Activated CD8-positive, alpha-beta T cell treated with anti-CD3 and anti-CD28 coated beads for 36 hours (primary cell): ENCODE results near the gene DIAPH3. TPM values are rescaled to one million over a fixed set of nuclear protein-coding genes. Genes with fewer than 3 reads are reported as not detected.

ENCODE experiments used
- ATAC-seq: fragments of 200-7000 bp; cut with Tn5 transposase; one replicate; pipeline ENCODE4 v1.10.0; 2021; ENCODE audit warnings: mild to moderate bottlenecking, moderate library complexity
- CTCF ChIA-PET: fragments of 350-600 bp; sonication (Branson Sonifier 250); formaldehyde crosslinking; loops from one replicate; lab custom pipeline; 2021; ENCODE audit warnings: antibody characterized with exemption; lab: Charles Lee
- POLR2A ChIA-PET: fragments of 350-600 bp; sonication (Branson Sonifier 250); formaldehyde crosslinking; loops from one replicate; lab custom pipeline; 2021; ENCODE audit warnings: antibody characterized with exemption; lab: Charles Lee
- DNase-seq: peaks from one replicate; pipeline ENCODE4 v3.0.0-alpha.2; 2020
- H3K27ac Mint-ChIP-seq: one replicate; pipeline ENCODE4 v1.8.0; 2021; ENCODE audit warnings: mild to moderate bottlenecking, mixed read lengths
- H3K27me3 Mint-ChIP-seq: one replicate; pipeline ENCODE4 v1.8.0; 2021; ENCODE audit warnings: mixed read lengths
- H3K36me3 Mint-ChIP-seq: one replicate; pipeline ENCODE4 v1.8.0; 2021; ENCODE audit warnings: low read depth, mixed read lengths
- H3K4me1 Mint-ChIP-seq: one replicate; pipeline ENCODE4 v1.8.0; 2021; ENCODE audit warnings: low read depth, mixed read lengths
- H3K4me3 Mint-ChIP-seq: one replicate; pipeline ENCODE4 v1.8.0; 2021; ENCODE audit warnings: mild to moderate bottlenecking, moderate library complexity, mixed read lengths
- H3K9me3 Mint-ChIP-seq: one replicate; pipeline ENCODE4 v1.8.0; 2021; ENCODE audit warnings: mixed read lengths
- CTCF ChIP-seq: fragments of 200-600 bp; IDR thresholded peaks from one replicate; pipeline ENCODE4 v1.8.0; 2022; ENCODE audit warnings: antibody characterized with exemption, mild to moderate bottlenecking
- intact Hi-C: fragments of 100-400 bp; cut with micrococcal nuclease; formaldehyde crosslinking; loops from one replicate; pipeline ENCODE4 v1.10.0; 2022
- total RNA-seq, 2 experiments: library from RNA; stranded (reverse); gene quantifications; one replicate each; pipeline ENCODE4 v1.2.3, GENCODE V29; 2021

The DIAPH3 gene
- total RNA-seq, 2 experiments from 2014 or later: 23.0 to 25.4 TPM

- H3K27me3 Mint-ChIP-seq: no peaks in the 10 kb centered on the region
- POLR2A ChIA-PET: no interaction called here
- no peak for DNase-seq
Observed at GRCh38 chr13:59963827-59964226, 199.9 kb downstream of the DIAPH3 start.

GRCh38 chr13:59963383-59963782 lies 200.3 kb downstream of the DIAPH3 start:
- no peak for DNase-seq
- CTCF ChIA-PET: interaction anchor here (0.6 kb wide), 1 partner anchor 39 kb away, joined by 3 read pairs; no protein-coding TSS in a partner anchor
- POLR2A ChIA-PET: interaction anchor here (0.7 kb wide), 1 partner anchor 52 kb away, joined by 3 read pairs; no protein-coding TSS in a partner anchor
- Mint-ChIP-seq H3K27ac (no peak overlapping the region), H3K27me3 (no peaks in the 10 kb centered on the region), H3K36me3 (no peaks in the 10 kb centered on the region), H3K4me1 (no peaks in the 10 kb centered on the region), H3K4me3 (no peak overlapping the region), H3K9me3 (no peaks in the 10 kb centered on the region)
- intact Hi-C loops: no loop called here
- TF ChIP-seq CTCF: no peak
- ATAC-seq: no peak

More at GRCh38 chr13:59963827-59964226, 199.9 kb downstream of the DIAPH3 start:
- intact Hi-C loops: no loop called here
- no peak overlapping the region for H3K4me3 Mint-ChIP-seq
- CTCF ChIA-PET: no interaction called here
- no peaks in the 10 kb centered on the region for H3K9me3 Mint-ChIP-seq
- TF ChIP-seq CTCF: no peak
- no peak overlapping the region for H3K27ac Mint-ChIP-seq
- no peaks in the 10 kb centered on the region for H3K4me1 Mint-ChIP-seq
- no peak for ATAC-seq
- no peaks in the 10 kb centered on the region for H3K36me3 Mint-ChIP-seq

GRCh38 chr13:59962343-59962742 lies 201.4 kb downstream of the DIAPH3 start:
- ChIA-PET CTCF (no interaction called here), POLR2A (interaction anchor here (0.7 kb wide), 1 partner anchor 53 kb away, joined by 3 read pairs; no protein-coding TSS in a partner anchor)
- no peak overlapping the region for H3K4me3 Mint-ChIP-seq
- ATAC-seq (no peak), DNase-seq (no peak)
- H3K9me3 Mint-ChIP-seq: no peaks in the 10 kb centered on the region
- intact Hi-C loops: no loop called here
- no peak for TF ChIP-seq CTCF
- H3K4me1 Mint-ChIP-seq: no peaks in the 10 kb centered on the region
- H3K27me3 Mint-ChIP-seq: no peaks in the 10 kb centered on the region
- H3K36me3 Mint-ChIP-seq: peaks cover under 1% of the 10 kb centered on the region
- H3K27ac Mint-ChIP-seq: no peak overlapping the region

- ATAC-seq: no peak
- POLR2A ChIA-PET: no interaction called here
- DNase-seq: no peak
- no peak overlapping the region for H3K27ac Mint-ChIP-seq
- H3K9me3 Mint-ChIP-seq: peaks cover 3% of the 10 kb centered on the region
- H3K4me3 Mint-ChIP-seq: no peak overlapping the region
- intact Hi-C loops: no loop called here
- no peaks in the 10 kb centered on the region for H3K4me1 Mint-ChIP-seq
- no peaks in the 10 kb centered on the region for H3K27me3 Mint-ChIP-seq
- no peak for TF ChIP-seq CTCF
- CTCF ChIA-PET: no interaction called here
- peaks cover 6% of the 10 kb centered on the region for H3K36me3 Mint-ChIP-seq
Observed at GRCh38 chr13:59960683-59961082, 203.0 kb downstream of the DIAPH3 start.

GRCh38 chr13:59957438-59957837 lies 206.3 kb downstream of the DIAPH3 start:
- POLR2A ChIA-PET: no interaction called here
- no peak for DNase-seq
- no peak for TF ChIP-seq CTCF
- no peak overlapping the region for H3K27ac Mint-ChIP-seq
- H3K4me1 Mint-ChIP-seq: no peaks in the 10 kb centered on the region
- no peak for ATAC-seq
- H3K36me3 Mint-ChIP-seq: peaks cover 8% of the 10 kb centered on the region
- H3K4me3 Mint-ChIP-seq: no peak overlapping the region
- CTCF ChIA-PET: no interaction called here
- intact Hi-C loops: no loop called here
- peaks cover 7% of the 10 kb centered on the region for H3K9me3 Mint-ChIP-seq
- H3K27me3 Mint-ChIP-seq: no peaks in the 10 kb centered on the region
